Activated naive CD4-positive, alpha-beta T cell treated with anti-CD3 and anti-CD28 coated beads, Interleukin-2, amount 50 U/mL, for 16 hours (primary cell): Measurements from ENCODE around the gene PTGFRN.

ENCODE experiments used
- DNase-seq: peaks from one replicate; pipeline ENCODE4 v3.0.0-alpha.2; 2020

PTGFRN gene

DNA sequence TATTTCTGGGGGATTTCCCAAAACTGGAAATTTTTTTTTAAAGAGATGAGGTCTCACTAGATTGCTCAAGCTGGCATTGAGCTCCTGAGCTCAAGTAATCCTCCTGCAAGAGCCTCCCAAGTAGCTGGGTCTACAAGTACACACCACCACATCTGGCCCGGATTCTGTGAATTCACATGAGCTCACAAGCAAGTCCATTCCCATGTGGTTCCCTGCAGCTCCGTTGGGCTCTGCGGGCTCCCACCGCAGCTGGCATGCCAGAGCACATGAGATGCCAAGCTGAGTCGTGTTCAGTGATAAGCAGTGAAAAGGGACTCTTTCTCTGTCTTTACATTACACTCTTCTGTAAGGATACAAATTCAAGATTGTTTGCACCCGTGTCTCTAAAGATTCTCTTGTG is 128.5 kb downstream of the PTGFRN start:
- no peak for DNase-seq
